CD4-positive, alpha-beta T cell (primary cell): Measurements from ENCODE around the gene CXCR5. TPM values are rescaled to one million over a fixed set of nuclear protein-coding genes. Genes with fewer than 3 reads are reported as not detected.
A peak's percentile ranks its signal among the peaks of the same experiment; 100 is the strongest.
"Not testable (repeated sequence)": the region's sequence is repeated elsewhere in the genome, so short reads cannot be mapped to it uniquely, and the experiment has no call there.

Source experiments
- ATAC-seq: fragments of 200-7000 bp; cut with Tn5 transposase; one replicate; pipeline ENCODE4 v1.10.0; 2022; ENCODE audit warnings: mild to moderate bottlenecking; ENCODE audit not compliant: poor library complexity
- CTCF ChIA-PET: fragments of 350-600 bp; sonication (Branson Sonifier 250); formaldehyde crosslinking; loops from one replicate; lab custom pipeline; 2021; ENCODE audit warnings: antibody characterized with exemption, inconsistent platforms; lab: Charles Lee
- POLR2A ChIA-PET: fragments of 350-600 bp; sonication (Branson Sonifier 250); formaldehyde crosslinking; loops from one replicate; lab custom pipeline; 2021; ENCODE audit warnings: antibody characterized with exemption, inconsistent platforms; lab: Charles Lee
- DNase-seq, 14 experiments: peaks; one replicate each; pipeline ENCODE4 v3.0.0-alpha.2; 2013 to 2020; ENCODE audit warnings: mixed read lengths in 2 of 14
- H3K27ac ChIP-seq, 2 donors: one replicate each; pipeline versions ENCODE4 v1.5.1 to v1.7.0; 2013; ENCODE audit warnings: low read length in 2 of 2, low read depth in 1 of 2, mild to moderate bottlenecking in 1 of 2
- H3K27me3 ChIP-seq, 2 experiments: 1 replicate in 1 of 2; 2 replicates in 1 of 2; pipeline versions ENCODE4 v1.6.1 to v1.7.0; 2013; ENCODE audit warnings: low read length in 2 of 2, control low read depth in 1 of 2, mild to moderate bottlenecking in 1 of 2, moderate library complexity in 1 of 2; ENCODE audit not compliant: insufficient read depth in 2 of 2, control insufficient read depth in 1 of 2
- H3K36me3 ChIP-seq: one replicate; pipeline ENCODE4 v1.6.1; 2013; ENCODE audit warnings: low read length, control low read depth; ENCODE audit not compliant: insufficient read depth
- H3K4me1 ChIP-seq: one replicate; pipeline ENCODE4 v1.6.1; 2013; ENCODE audit warnings: low read length, control low read depth; ENCODE audit not compliant: insufficient read depth
- H3K4me3 ChIP-seq: one replicate; pipeline ENCODE4 v1.5.1; 2013; ENCODE audit warnings: mild to moderate bottlenecking, low read length, moderate library complexity
- H3K9me3 ChIP-seq, 2 experiments: 1 replicate in 1 of 2; 2 replicates in 1 of 2; pipeline versions ENCODE4 v1.6.1 to v1.7.0; 2013; ENCODE audit warnings: low read length in 2 of 2, mild to moderate bottlenecking in 2 of 2, control low read depth in 1 of 2, moderate library complexity in 1 of 2; ENCODE audit not compliant: control insufficient read depth in 1 of 2, insufficient read depth in 1 of 2
- H3K27ac Mint-ChIP-seq: one replicate; pipeline ENCODE4 v1.8.0; 2020; ENCODE audit warnings: mixed read lengths
- H3K27me3 Mint-ChIP-seq: one replicate; pipeline ENCODE4 v1.8.0; 2021; ENCODE audit warnings: mixed read lengths
- H3K36me3 Mint-ChIP-seq: one replicate; pipeline ENCODE4 v1.8.0; 2021; ENCODE audit warnings: low read depth, mixed read lengths
- H3K4me1 Mint-ChIP-seq: one replicate; pipeline ENCODE4 v1.8.0; 2021; ENCODE audit warnings: low read depth, mixed read lengths
- H3K4me3 Mint-ChIP-seq: one replicate; pipeline ENCODE4 v1.8.0; 2020; ENCODE audit warnings: mild to moderate bottlenecking, mixed read lengths
- H3K9me3 Mint-ChIP-seq: one replicate; pipeline ENCODE4 v1.8.0; 2020; ENCODE audit warnings: mixed read lengths
- CTCF ChIP-seq: fragments of 200-600 bp; IDR thresholded peaks from one replicate; pipeline ENCODE4 v1.8.0; 2022; ENCODE audit warnings: antibody characterized with exemption, mild to moderate bottlenecking
- intact Hi-C, 2 experiments: fragments of 100-400 bp; cut with DNase I in 1 of 2; cut with micrococcal nuclease in 1 of 2; formaldehyde crosslinking; loops; one replicate each; pipeline versions ENCODE4 v1.15.1 to v1.9.0; 2023 to 2025; cut with DNase I, micrococcal nuclease
- total RNA-seq, 174 experiments: library from RNA in 2 of 174; stranded (reverse) in 2 of 174; gene quantifications; one replicate each; pipeline ENCODE4 v1.2.3 and lab custom pipeline; 2021 to 2026

Gene CXCR5
- total RNA-seq, 2 experiments from 2014 or later: 13.2 to 14.3 TPM

GRCh38 chr11:118838905-118839553, 44.7 kb upstream of the CXCR5 start:
- no peak overlapping the region for H3K27ac Mint-ChIP-seq
- H3K36me3 Mint-ChIP-seq: no peaks in the 10 kb centered on the region
- H3K4me1 Mint-ChIP-seq: peaks cover 29% of the 10 kb centered on the region
- ChIA-PET CTCF (no interaction called here), POLR2A (no interaction called here)
- Histone ChIP-seq H3K27me3 (no peaks in the 10 kb centered on the region), H3K9me3 (no peaks in the 10 kb centered on the region), H3K4me3 (no peak overlapping the region), H3K4me1 (peaks cover 12% of the 10 kb centered on the region), H3K27ac (no peak overlapping the region), H3K36me3 (no peaks in the 10 kb centered on the region)
- ATAC-seq (no peak), DNase-seq (peak in 2 of 14 experiments; percentile 17 to 21)
- no peaks in the 10 kb centered on the region for H3K9me3 Mint-ChIP-seq
- intact Hi-C loops: no loop called here
- H3K4me3 Mint-ChIP-seq: no peak overlapping the region
- TF ChIP-seq CTCF: no peak
- no peaks in the 10 kb centered on the region for H3K27me3 Mint-ChIP-seq

DNA sequence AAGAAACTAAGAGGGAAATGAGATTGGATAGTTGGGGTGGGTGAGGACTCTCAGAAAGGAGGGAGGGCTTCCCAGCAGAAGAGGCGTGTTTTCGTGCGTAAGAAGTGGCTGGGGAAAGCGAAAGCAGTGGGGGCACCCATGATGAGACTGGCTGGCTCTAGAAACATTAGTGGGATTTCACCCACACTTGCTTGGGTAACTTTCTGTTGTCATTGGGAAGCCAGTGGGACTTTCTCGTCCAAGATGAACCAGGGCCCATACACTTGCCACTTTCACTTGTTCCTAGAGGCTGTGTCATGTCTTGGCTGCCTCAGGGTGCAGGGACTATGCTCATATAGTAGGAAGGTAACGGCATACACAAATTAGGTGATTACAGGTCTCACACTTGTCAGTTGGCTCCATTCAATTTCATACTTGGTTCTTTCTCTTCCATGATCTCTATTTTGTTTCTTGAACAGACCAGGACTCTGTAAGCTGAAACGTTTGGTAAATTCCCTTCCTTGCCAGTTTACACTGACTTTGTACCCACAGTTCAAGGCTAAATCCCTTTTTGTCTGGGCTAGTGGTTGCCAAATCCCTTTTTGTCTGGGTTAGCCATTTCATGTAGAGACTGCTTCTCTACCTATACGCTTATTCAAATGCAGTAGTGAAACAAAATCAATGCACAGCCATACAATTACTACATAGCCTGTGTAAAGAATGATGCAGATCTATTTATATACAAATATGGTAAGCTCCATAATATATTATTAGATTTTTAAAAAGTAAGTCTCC, 42.0 kb upstream of the CXCR5 start:
- no peaks in the 10 kb centered on the region for H3K9me3 ChIP-seq
- peak overlapping the region; percentile 23 for H3K4me3 ChIP-seq
- H3K27ac ChIP-seq: no peak overlapping the region
- Mint-ChIP-seq H3K4me3 (peak overlapping the region; percentile 55), H3K27me3 (no peaks in the 10 kb centered on the region), H3K9me3 (no peaks in the 10 kb centered on the region), H3K36me3 (no peaks in the 10 kb centered on the region), H3K4me1 (peaks cover 20% of the 10 kb centered on the region), H3K27ac (peak overlapping the region; percentile 74)
- POLR2A ChIA-PET: no interaction called here
- peak in 13 of 14 experiments; percentile 4 to 79 (median 17) for DNase-seq
- intact Hi-C loops: no loop called here
- H3K27me3 ChIP-seq: no peaks in the 10 kb centered on the region
- CTCF ChIA-PET: interaction anchor here (1.5 kb wide), 1 partner anchor 152 kb away, joined by 3 read pairs; no protein-coding TSS in a partner anchor
- ATAC-seq: peak; percentile 90
- no peaks in the 10 kb centered on the region for H3K36me3 ChIP-seq
- peaks cover 6% of the 10 kb centered on the region for H3K4me1 ChIP-seq
- TF ChIP-seq CTCF: no peak

GRCh38 chr11:118842369-118842768, 41.3 kb upstream of the CXCR5 start:
- ATAC-seq: no peak
- intact Hi-C loops: no loop called here

GRCh38 chr11:118842843-118843242, 40.8 kb upstream of the CXCR5 start:
- peaks cover 20% of the 10 kb centered on the region for H3K4me1 Mint-ChIP-seq
- H3K27me3 ChIP-seq, H3K27ac ChIP-seq, intact Hi-C loops, CTCF ChIA-PET, H3K4me1 ChIP-seq, DNase-seq, ATAC-seq, H3K27me3 Mint-ChIP-seq, H3K36me3 Mint-ChIP-seq, H3K9me3 Mint-ChIP-seq, H3K36me3 ChIP-seq, H3K27ac Mint-ChIP-seq, H3K4me3 ChIP-seq, H3K9me3 ChIP-seq, H3K4me3 Mint-ChIP-seq: not testable (repeated sequence)
- POLR2A ChIA-PET: interaction anchor here (0.6 kb wide), 1 partner anchor 835 kb away, joined by 3 read pairs; no protein-coding TSS in a partner anchor

More at GRCh38 chr11:118842369-118842768, 41.3 kb upstream of the CXCR5 start:
- Histone ChIP-seq H3K27ac (no peak overlapping the region), H3K36me3 (no peaks in the 10 kb centered on the region), H3K27me3 (no peaks in the 10 kb centered on the region), H3K9me3 (no peaks in the 10 kb centered on the region), H3K4me1 (peaks cover 6% of the 10 kb centered on the region), H3K4me3 (no peak overlapping the region)
- H3K27ac Mint-ChIP-seq: no peak overlapping the region
- no peaks in the 10 kb centered on the region for H3K27me3 Mint-ChIP-seq
- TF ChIP-seq CTCF: no peak
- H3K4me3 Mint-ChIP-seq: no peak overlapping the region
- CTCF ChIA-PET: no interaction called here
- no peaks in the 10 kb centered on the region for H3K9me3 Mint-ChIP-seq
- DNase-seq: no peak
- no peaks in the 10 kb centered on the region for H3K36me3 Mint-ChIP-seq
- POLR2A ChIA-PET: no interaction called here
- peaks cover 20% of the 10 kb centered on the region for H3K4me1 Mint-ChIP-seq
